Endothelial cell of umbilical vein (primary cell): Measurements from ENCODE around the gene CCDC39.

Experiments used
- CTCF ChIP-seq, 2 donors: IDR thresholded peaks; 1 replicate in 1 of 2; 2 replicates in 1 of 2; pipeline ENCODE4 v1.5.1; 2011; ENCODE audit warnings: low read length in 2 of 2, mild to moderate bottlenecking in 2 of 2, moderate library complexity in 2 of 2, control low read depth in 1 of 2, inconsistent platforms in 1 of 2, low read depth in 1 of 2; ENCODE audit not compliant: insufficient read depth in 1 of 2; ENCODE audit errors: extremely low read depth in 1 of 2
- EZH2 ChIP-seq: IDR thresholded peaks from 2 replicates; pipeline ENCODE4 v1.6.1; 2012; ENCODE audit warnings: borderline replicate concordance, low read depth, mild to moderate bottlenecking, moderate library complexity, low read length, inconsistent platforms; ENCODE audit not compliant: severe bottlenecking
- FOS ChIP-seq: IDR thresholded peaks from 2 replicates; pipeline ENCODE4 v1.6.1; 2011; ENCODE audit warnings: mild to moderate bottlenecking, low read length, moderate library complexity, borderline replicate concordance; ENCODE audit not compliant: insufficient read depth
- GATA2 ChIP-seq: IDR thresholded peaks from 2 replicates; pipeline ENCODE4 v1.7.0; 2011; ENCODE audit warnings: low read depth, mild to moderate bottlenecking, moderate library complexity, mixed read lengths, low read length; ENCODE audit not compliant: insufficient read length, insufficient read depth
- JUN ChIP-seq: IDR thresholded peaks from 2 replicates; pipeline ENCODE4 v1.6.1; 2011; ENCODE audit warnings: borderline replicate concordance, low read depth; ENCODE audit not compliant: insufficient read length, insufficient read depth
- MAX ChIP-seq: IDR thresholded peaks from 2 replicates; pipeline ENCODE4 v1.6.1; 2011; ENCODE audit not compliant: insufficient read depth, insufficient read length
- POLR2A ChIP-seq: IDR thresholded peaks from 2 replicates; pipeline ENCODE4 v1.6.1; 2012; ENCODE audit warnings: low read depth, mild to moderate bottlenecking, control low read depth, low read length
- POLR2AphosphoS5 ChIP-seq: IDR thresholded peaks from 2 replicates; pipeline ENCODE4 v1.6.1; 2012; ENCODE audit warnings: low read depth, mild to moderate bottlenecking, control low read depth, low read length, moderate library complexity; ENCODE audit not compliant: insufficient read depth

DNA sequence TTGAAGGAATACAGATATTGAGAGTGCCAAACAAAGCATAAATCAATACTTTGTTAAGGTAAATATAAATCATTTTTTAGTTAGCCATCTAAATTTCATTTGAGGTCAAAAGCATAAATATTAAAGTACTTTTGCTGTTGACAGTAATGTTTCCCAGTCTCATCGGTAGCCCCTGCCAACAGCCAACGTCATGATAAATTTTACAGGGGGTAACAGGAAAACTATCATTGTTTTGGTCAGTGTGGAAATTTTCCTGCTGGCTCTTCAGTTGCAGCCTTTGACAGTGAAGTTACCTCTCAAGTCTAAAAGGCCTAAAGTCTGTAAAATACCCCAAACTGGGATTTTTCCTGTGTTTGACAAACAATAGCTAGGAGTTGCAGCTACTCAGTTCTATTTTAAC, 114.6 kb downstream of the CCDC39 start:
- TF ChIP-seq CTCF (IDR thresholded peaks at IDR 0.05; ENCODE audit: extremely low read depth in 1 of 2, insufficient read depth in 1 of 2, low read depth in 1 of 2, low read length in 2 of 2) (no peak), EZH2 (no peak), MAX (no peak), GATA2 (no peak), POLR2A (no peak), POLR2AphosphoS5 (no peak), JUN (no peak), FOS (no peak)
